Uterus (tissue), 4 donors: ENCODE measurements around the gene OGDHL. TPM values are rescaled to one million over a fixed set of nuclear protein-coding genes. Genes with fewer than 3 reads are reported as not detected.

ENCODE experiments used
- DNase-seq, 2 donors: peaks; one replicate each; pipeline ENCODE4 v3.0.0-alpha.2; 2019 to 2020
- H3K27ac ChIP-seq, 2 donors: fragments of 200-600 bp; sonication (generic); 1 replicate in 1 of 2; 2 replicates in 1 of 2; pipeline ENCODE4 v1.5.1; 2016 to 2018
- H3K27me3 ChIP-seq, 2 donors: fragments of 200-600 bp; sonication (generic); one replicate each; pipeline ENCODE4 v1.5.1; 2018 to 2019; ENCODE audit warnings: control low read depth in 1 of 2
- H3K36me3 ChIP-seq, 2 donors: fragments of 200-600 bp; sonication (generic); one replicate each; pipeline ENCODE4 v1.5.1; 2019; ENCODE audit warnings: control low read depth in 1 of 2
- H3K4me1 ChIP-seq, 2 donors: fragments of 200-600 bp; sonication (generic); one replicate each; pipeline ENCODE4 v1.5.1; 2018 to 2019; ENCODE audit warnings: control low read depth in 1 of 2
- H3K4me3 ChIP-seq, 2 donors: fragments of 200-600 bp; sonication (generic); 1 replicate in 1 of 2; 2 replicates in 1 of 2; pipeline ENCODE4 v1.5.1; 2018 to 2019; ENCODE audit warnings: mild to moderate bottlenecking in 1 of 2
- H3K9me3 ChIP-seq, 2 donors: fragments of 200-600 bp; sonication (generic); one replicate each; pipeline ENCODE4 v1.5.1; 2019; ENCODE audit warnings: control low read depth in 1 of 2
- POLR2A ChIP-seq, 2 donors: fragments of 450-650 bp; IDR thresholded peaks; one replicate each; pipeline ENCODE4 v1.6.1; 2016; ENCODE audit warnings: antibody characterized with exemption in 2 of 2, mild to moderate bottlenecking in 1 of 2, moderate library complexity in 1 of 2
- intact Hi-C: fragments of 100-400 bp; cut with DNase I; formaldehyde crosslinking; loops from one replicate; pipeline ENCODE4 v1.15.1; 2023; ENCODE audit warnings: low total_unique reads
- total RNA-seq, 4 donors: library from RNA; depleted of rRNA in 3 of 4; stranded (reverse); fragments of >200 nt in 3 of 4; gene quantifications; one replicate each; pipeline versions ENCODE4 v1.1.0 to v1.2.4, GENCODE V29; 2014 to 2023
- TF ChIP-seq, protein P1 (sequence below), 4 experiments: fragments of 200-600 bp in 2 of 4; fragments of 450-650 bp in 2 of 4; sonication (generic) in 2 of 4; IDR thresholded peaks; one replicate each; pipeline ENCODE4 v1.5.1; 2016 to 2019; ENCODE audit warnings: antibody characterized with exemption in 4 of 4, mild to moderate bottlenecking in 2 of 4, moderate library complexity in 1 of 4
- donor health status: DM: yes; HTN: yes; CAD: no.

OGDHL gene
- total RNA-seq, 4 donors from 2014 or later: 0.15 to 5.9 TPM; not detected in 2

DNA sequence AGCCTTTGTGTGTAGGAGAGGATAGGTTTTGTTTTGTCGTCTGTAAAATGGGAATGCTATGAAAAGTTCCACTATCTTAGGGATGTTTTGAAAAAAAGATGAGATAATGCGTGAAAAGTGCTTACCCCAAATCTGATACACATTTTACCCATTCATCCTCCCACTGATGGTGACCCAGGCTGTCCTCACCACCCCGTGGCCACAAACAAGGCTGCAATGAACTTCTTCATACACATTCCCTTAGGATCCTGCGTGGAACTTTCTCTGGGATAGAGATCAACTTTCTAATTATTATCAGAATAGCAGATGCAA is 399 bp upstream of the OGDHL start:
- DNase-seq: no peak
- Histone ChIP-seq H3K36me3 (no peaks in the 10 kb centered on the region), H3K4me3 (peak overlapping the region; percentile 14 to 48), H3K9me3 (no peaks in the 10 kb centered on the region), H3K27ac (no peak overlapping the region), H3K27me3 (no peaks in the 10 kb centered on the region), H3K4me1 (no peaks in the 10 kb centered on the region)
- intact Hi-C loops: no loop called here
- no peak for TF ChIP-seq POLR2A (IDR thresholded peaks at IDR 0.05)
- TF ChIP-seq, protein P1, sequence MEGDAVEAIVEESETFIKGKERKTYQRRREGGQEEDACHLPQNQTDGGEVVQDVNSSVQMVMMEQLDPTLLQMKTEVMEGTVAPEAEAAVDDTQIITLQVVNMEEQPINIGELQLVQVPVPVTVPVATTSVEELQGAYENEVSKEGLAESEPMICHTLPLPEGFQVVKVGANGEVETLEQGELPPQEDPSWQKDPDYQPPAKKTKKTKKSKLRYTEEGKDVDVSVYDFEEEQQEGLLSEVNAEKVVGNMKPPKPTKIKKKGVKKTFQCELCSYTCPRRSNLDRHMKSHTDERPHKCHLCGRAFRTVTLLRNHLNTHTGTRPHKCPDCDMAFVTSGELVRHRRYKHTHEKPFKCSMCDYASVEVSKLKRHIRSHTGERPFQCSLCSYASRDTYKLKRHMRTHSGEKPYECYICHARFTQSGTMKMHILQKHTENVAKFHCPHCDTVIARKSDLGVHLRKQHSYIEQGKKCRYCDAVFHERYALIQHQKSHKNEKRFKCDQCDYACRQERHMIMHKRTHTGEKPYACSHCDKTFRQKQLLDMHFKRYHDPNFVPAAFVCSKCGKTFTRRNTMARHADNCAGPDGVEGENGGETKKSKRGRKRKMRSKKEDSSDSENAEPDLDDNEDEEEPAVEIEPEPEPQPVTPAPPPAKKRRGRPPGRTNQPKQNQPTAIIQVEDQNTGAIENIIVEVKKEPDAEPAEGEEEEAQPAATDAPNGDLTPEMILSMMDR (IDR thresholded peaks at IDR 0.05): no peak

GRCh38 chr10:49761201-49761788 is 828 bp downstream of the OGDHL start:
- TF ChIP-seq POLR2A (IDR thresholded peaks at IDR 0.05): no peak
- TF ChIP-seq, protein P1 (IDR thresholded peaks at IDR 0.05): no peak
- H3K27me3 ChIP-seq: no peaks in the 10 kb centered on the region

DNA sequence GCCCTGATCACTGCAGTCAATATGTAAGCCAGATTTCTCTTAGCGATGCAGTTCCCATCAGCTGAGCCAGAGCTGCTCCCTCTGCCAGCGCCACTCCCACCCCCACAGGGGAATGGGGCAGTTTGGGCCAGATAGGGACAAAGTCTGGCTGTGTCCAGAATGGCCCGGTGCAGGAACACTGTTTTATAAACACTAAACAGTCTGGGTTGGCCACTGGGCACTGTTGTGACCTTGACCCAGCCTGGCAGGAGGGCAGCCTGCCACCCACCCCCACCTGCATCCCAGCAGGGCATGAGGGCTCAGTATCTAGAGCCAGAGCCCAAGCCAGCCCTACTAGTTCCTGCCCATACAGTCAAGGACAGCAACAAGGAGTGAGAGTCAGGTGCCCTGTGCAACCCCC is 1.3 kb downstream of the OGDHL start:
- Histone ChIP-seq H3K27me3 (no peaks in the 10 kb centered on the region), H3K27ac (no peak overlapping the region), H3K4me1 (no peaks in the 10 kb centered on the region), H3K4me3 (no peak overlapping the region), H3K36me3 (no peaks in the 10 kb centered on the region), H3K9me3 (no peaks in the 10 kb centered on the region)
- intact Hi-C loops: no loop called here
- no peak for TF ChIP-seq POLR2A (IDR thresholded peaks at IDR 0.05)
- TF ChIP-seq, protein P1 (IDR thresholded peaks at IDR 0.05): no peak
- no peak for DNase-seq

More at GRCh38 chr10:49761201-49761788, 828 bp downstream of the OGDHL start:
- Histone ChIP-seq H3K9me3 (no peaks in the 10 kb centered on the region), H3K4me3 (no peak overlapping the region), H3K36me3 (no peaks in the 10 kb centered on the region), H3K4me1 (no peaks in the 10 kb centered on the region), H3K27ac (no peak overlapping the region)
- DNase-seq: no peak
- intact Hi-C loops: no loop called here

DNA sequence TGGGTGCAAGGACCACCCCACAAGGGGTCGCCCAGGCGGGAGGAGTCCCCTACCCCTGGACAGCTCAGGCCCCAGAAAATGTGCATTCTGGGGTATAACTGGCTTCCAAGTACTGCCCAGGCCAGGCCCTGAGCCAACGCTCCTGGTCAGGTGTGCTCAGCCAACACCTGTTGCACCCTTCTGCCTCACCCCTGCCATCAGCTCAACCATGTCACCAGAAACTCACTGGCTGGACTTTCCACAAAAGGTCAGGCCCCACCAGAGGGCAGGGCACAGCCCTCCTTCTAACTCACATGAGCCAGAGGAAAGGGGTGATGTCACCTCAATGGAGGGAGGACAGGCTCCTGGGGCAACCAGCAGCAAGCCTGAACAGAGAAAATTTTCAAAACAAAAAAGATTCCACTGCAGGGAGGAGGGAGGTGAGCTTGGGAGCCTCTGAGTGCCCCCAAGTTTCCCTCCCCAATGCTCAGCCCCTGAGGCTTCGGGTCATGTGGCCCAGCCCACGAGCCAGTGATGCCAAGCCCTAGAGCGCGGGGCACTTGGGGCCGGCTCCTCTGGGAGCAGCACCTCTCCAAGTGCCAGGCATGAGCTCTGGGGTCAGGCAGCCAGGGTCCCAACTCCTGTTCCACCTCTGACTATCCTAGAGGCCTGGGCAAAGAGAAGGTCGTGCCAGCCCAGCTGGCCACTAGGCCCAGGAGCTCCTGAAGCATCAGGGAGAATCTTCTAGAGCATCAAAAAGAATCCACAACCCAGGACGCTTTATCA is 2.2 kb downstream of the OGDHL start:
- no peaks in the 10 kb centered on the region for H3K4me1 ChIP-seq
- no peak for DNase-seq
- H3K4me3 ChIP-seq: no peak overlapping the region
- TF ChIP-seq POLR2A (IDR thresholded peaks at IDR 0.05): no peak
- TF ChIP-seq, protein P1 (IDR thresholded peaks at IDR 0.05): no peak
- intact Hi-C loops: no loop called here
- H3K36me3 ChIP-seq: no peaks in the 10 kb centered on the region
- H3K27me3 ChIP-seq: no peaks in the 10 kb centered on the region
- no peaks in the 10 kb centered on the region for H3K9me3 ChIP-seq
- H3K27ac ChIP-seq: no peak overlapping the region

DNA sequence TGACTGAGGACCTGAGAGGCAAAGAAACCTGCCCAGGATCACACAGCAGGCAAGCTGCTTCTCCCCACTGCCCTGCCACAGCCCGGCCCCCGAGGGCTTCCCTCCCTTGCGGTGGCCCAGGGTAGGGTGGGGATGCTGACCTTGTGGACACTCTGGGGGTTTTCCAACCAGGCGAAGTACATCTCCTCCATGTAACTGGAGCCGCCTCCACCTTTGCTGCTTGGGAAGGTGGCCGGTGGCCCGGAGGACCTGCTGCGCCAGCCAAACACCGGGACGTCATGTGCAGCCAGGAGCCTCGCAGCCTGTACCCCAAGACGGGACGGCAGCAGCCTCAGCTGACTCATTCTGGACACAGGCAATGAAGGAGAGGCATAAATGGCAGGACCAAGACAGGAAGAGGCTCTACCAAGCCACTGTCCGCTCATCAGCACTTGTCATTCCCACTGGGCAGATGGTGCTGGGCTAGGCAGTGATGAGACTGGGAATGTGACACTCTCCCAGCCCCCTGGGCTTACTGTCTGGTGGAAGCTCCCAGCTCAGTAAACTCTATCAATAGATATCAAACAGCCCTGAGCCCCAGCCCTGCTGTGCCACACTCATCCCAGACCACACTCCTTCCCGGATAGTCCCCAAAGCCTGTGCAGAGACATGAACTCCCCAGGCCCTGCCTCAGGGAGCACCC is 3.7 kb downstream of the OGDHL start:
- no peak for DNase-seq
- Histone ChIP-seq H3K27ac (no peak overlapping the region), H3K9me3 (no peaks in the 10 kb centered on the region), H3K36me3 (no peaks in the 10 kb centered on the region), H3K27me3 (no peaks in the 10 kb centered on the region), H3K4me3 (no peak overlapping the region), H3K4me1 (no peaks in the 10 kb centered on the region)
- TF ChIP-seq, protein P1 (IDR thresholded peaks at IDR 0.05): no peak
- TF ChIP-seq POLR2A (IDR thresholded peaks at IDR 0.05): no peak
- intact Hi-C loops: no loop called here
